GM23248 (cell line): ENCODE data around the gene CDH6.

Source experiments
- EZH2 ChIP-seq: fragments of 200-600 bp; sonication (generic); IDR thresholded peaks from 2 replicates; pipeline ENCODE4 v1.6.1; 2018; ENCODE audit warnings: antibody characterized with exemption, mild to moderate bottlenecking; ENCODE audit not compliant: insufficient read depth, poor library complexity, severe bottlenecking
- EZH2phosphoT487 ChIP-seq: fragments of 200-600 bp; sonication (generic); IDR thresholded peaks from 2 replicates; pipeline ENCODE4 v1.6.1; 2018; ENCODE audit warnings: antibody characterized with exemption, moderate library complexity, mild to moderate bottlenecking, low read depth; ENCODE audit not compliant: insufficient read depth

- TF ChIP-seq EZH2: no peak
- no peak for TF ChIP-seq EZH2phosphoT487
Measured at GRCh38 chr5:31156631-31157160, 36.8 kb upstream of the CDH6 start.
